Panc1 (cell line): Measurements from ENCODE around the gene ACIN1.

Experiments
- CTCF ChIP-seq: fragments of 450-650 bp; IDR thresholded peaks from 2 replicates; pipeline ENCODE4 v1.5.1; 2017; ENCODE audit warnings: mild to moderate bottlenecking
- POLR2AphosphoS5 ChIP-seq: IDR thresholded peaks from 2 replicates; pipeline ENCODE4 v1.6.1; 2012; ENCODE audit warnings: mild to moderate bottlenecking, low read depth, low read length, moderate library complexity
- REST ChIP-seq, 2 experiments: IDR thresholded peaks; 2 replicates each; pipeline ENCODE4 v1.6.1; 2011 to 2012; ENCODE audit warnings: low read depth in 2 of 2, control low read depth in 1 of 2, low read length in 1 of 2, mild to moderate bottlenecking in 1 of 2, moderate library complexity in 1 of 2; ENCODE audit not compliant: insufficient read depth in 1 of 2
- TCF7L2 ChIP-seq: IDR thresholded peaks from 2 replicates; pipeline ENCODE4 v1.6.1; 2011; ENCODE audit warnings: mild to moderate bottlenecking, low read depth, low read length, inconsistent platforms

GRCh38 chr14:23099212-23099861, 4.4 kb upstream of the ACIN1 start:
- TF ChIP-seq POLR2AphosphoS5 (no peak), CTCF (no peak), REST (IDR thresholded peaks at IDR 0.05; ENCODE audit: insufficient read depth in 1 of 2, low read depth in 2 of 2, low read length in 1 of 2) (no peak), TCF7L2 (no peak)
